IPS-11a (cell line): Measurements from ENCODE around the gene PDCD7.

Experiments
- H3K4me3 ChIP-seq: one replicate; pipeline ENCODE4 v1.5.1; 2013; ENCODE audit warnings: low read depth, low read length, control low read depth

Gene PDCD7

DNA sequence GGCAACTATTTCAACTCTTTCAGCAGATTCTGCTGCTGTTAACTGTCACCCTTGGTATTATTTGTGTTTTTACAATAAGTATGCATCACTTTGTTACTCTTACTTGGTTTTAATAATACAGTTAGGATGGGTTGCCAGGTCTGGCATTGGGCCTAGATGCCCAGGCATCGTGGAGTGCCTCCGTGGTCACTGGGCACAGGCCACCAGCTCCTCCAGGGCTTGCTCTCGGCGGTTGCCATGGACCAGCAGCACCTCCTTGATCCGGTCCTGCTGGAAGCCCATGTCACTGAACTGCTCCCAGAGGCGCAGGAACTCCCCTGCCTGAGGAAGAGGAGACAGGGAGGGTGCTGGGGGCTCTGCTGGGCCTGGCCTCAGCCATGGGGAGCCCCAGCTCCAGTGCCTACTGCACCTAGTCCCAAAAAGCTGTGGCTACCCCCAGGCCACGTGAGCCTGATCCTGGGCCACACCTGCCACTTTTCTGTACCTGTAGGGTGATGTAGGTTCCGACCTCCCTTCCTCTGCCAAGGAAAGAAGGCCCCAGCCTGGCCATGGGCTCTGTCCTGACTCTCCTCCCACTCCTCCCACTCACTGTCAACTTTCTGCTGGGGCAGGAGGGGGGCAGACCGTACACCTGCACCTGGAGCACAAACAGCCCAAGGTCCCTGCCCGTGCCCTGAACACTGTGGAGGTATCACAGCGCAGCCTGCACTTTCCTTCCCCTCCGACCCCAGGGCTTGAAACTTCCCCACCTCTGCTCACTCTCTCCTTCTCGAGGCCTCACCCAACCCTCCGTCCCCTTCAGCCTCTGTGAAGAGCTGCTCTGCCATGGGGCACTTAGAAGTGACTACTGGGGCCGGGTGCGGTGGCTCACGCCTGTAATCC, 40.5 kb downstream of the PDCD7 start:
- no peak overlapping the region for H3K4me3 ChIP-seq

- H3K4me3 ChIP-seq, result no peak overlapping the region
These were observed 41.5 kb downstream of the PDCD7 start for GRCh38 chr15:65091946-65092770.

- no peak overlapping the region for H3K4me3 ChIP-seq
These were observed 44.3 kb downstream of the PDCD7 start for GRCh38 chr15:65089206-65089824.

DNA sequence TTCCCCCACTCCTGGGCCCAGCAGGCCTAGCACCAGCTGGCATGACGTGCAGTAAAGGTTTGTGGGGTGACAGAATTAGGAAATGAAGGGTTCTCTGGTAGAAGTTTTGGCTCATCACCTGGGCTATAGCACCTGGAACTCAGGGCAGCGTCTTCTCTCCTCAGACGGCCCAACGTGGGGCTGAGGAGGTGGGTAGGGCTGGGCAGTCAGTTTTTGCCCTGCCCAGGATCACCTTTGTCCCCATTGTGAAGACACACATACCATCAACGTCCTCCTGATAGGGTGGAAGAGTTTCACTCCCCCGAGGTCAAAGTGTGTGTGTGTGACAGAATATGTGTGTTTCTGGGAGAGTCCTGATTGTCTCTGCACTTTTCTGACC, 45.0 kb downstream of the PDCD7 start:
- no peak overlapping the region for H3K4me3 ChIP-seq

DNA sequence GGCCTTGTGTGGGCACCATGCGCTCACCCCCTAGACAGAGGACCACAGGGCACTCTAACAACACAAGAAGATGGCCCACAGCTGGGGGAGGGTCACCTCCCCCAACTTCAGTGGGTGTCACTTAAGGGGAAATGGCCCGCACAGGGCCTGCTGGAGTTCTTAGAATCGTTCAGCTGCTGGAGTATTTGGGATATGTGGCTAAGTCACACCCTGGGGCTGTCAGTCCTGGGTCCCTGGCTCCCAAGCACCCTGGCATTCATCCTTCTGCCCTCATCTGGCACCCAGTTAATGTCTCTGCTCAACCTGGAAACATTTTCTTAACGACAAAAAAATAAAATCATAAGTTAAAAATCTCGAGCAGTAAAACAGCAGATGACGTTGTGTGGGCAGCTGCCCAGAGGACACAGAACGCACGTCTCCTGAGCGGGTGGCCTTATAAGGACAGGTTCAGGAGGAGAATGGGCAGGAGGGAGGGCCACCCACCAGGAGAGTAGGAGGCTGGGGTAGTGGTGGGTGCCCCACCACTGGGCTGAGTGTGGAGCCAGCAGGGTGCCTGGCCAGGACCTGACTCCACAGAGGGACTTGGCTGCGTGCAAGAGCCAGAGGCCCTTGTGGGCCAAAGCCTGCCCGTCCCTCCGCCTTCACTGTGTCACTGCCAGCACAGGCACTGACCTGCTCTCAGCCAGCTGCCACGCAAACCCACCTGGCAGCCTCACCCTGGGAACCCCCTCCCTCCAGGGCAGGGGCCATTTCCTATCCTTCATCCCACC, 45.5 kb downstream of the PDCD7 start:
- no peak overlapping the region for H3K4me3 ChIP-seq

- no peak overlapping the region for H3K4me3 ChIP-seq
These were observed 46.2 kb downstream of the PDCD7 start for GRCh38 chr15:65087411-65087810.

DNA sequence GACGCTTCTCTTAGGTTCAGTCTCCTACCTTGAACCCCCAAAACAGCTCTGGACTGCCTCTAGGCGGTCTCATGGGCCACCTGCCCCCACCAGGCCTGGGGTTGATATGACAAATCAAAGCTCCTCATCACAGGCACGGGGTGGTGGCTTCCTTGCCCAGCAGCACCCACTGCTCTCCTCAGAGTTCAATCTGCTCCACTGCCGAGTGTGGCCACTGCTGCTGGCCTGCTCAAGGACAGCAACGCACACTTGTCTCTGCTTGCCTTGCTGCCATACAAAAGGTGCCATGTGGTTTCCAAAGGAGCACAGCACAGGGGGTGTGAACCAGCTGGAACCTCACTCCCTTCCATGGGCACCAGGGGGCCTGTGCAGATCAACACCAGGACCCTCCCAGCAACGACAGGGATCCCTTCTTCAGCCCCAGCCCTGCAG, 46.9 kb downstream of the PDCD7 start:
- H3K4me3 ChIP-seq, result no peak overlapping the region

DNA sequence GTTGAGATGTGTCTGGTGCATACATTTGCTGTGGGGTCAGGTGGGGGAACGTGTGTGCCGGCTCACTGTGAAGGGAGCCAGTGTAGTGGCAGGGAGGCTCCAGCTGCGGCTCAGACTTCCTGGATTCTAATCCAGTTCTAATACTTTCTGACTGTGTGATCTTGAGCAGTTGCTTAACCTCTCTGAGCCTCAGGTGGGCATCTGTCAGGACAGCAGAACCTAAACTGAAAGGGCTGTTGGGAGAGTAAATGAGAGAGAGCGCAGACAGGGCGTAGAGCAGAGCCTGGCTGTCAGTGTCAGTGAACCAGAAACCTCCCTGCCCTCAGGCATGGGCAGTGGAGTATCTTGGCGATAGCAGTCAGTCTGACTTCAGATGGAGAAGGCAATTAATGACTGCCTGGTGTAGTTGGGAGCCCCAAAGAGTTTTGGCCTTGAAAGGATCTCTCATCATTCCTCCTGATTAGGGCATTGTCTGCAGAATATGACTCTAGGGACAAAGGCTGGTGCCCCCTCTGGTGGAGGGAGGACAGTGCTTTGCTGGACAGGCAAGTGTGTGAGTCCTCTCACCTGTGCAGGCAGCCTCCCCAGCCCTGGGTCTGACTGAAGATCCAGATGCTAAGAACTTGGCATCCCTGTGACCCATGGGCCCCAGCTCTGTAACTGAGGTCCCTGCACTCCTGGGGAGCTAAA, 47.5 kb downstream of the PDCD7 start:
- H3K4me3 ChIP-seq, result no peak overlapping the region

DNA sequence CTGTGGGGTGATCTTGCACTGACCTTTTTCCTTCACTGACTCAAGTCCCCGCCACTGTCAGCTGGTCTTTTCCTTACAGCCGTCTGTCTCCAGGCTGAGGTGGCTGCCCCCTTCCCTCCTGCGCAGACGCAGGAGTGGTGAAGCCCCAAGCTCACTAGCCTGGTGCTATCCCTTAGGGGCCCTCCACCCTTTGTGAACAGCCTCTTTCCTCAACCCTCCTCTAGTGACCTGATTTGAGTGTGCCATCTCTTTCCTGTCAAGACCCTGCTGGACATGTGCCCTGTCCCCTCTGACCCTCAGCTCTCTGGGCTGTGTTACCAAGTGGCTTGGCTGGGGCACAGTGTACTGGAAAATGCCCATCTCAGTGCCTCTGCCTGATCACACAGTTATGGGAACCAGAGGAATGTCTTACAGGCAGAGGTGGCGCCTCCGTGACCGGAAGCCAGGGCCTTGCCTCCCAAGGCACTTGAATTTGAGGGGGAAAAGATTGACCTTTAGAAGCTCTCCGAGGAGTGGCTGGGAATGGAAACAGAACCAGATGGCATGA, 48.3 kb downstream of the PDCD7 start:
- no peak overlapping the region for H3K4me3 ChIP-seq

DNA sequence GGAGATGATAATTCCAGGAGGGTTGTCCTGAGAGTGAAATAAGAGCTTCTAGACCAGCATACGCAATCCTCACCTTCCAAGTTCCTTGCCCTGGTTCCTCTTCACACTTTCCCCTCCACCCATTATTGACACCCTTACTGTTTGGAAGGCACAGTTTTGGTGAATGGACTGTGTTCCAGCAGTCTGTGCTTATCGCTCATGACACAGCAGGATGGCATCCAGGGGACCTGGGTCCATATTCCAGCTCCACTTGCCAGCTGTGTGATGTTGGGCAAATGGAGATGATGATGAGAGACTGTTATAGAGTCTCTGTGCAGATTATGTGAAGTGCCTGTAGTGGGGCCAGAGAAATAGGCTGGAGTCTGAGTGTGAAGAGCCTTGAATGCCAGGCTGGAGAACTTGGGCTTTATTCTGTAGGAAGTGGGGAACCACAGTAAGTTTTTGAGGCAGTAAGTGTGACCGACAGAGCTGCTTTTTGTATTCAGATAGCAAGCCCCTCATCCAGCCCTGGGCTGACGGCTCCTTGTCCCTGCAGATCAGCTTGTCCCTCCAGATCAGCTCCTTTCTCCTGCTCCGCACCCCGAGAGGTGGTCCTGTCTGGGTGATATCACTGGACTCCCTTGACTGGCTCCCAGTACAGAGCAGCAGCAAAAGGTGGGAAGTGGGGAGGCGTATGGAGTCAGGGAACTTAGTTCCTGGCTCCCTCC, 49.0 kb downstream of the PDCD7 start:
- no peak overlapping the region for H3K4me3 ChIP-seq

DNA sequence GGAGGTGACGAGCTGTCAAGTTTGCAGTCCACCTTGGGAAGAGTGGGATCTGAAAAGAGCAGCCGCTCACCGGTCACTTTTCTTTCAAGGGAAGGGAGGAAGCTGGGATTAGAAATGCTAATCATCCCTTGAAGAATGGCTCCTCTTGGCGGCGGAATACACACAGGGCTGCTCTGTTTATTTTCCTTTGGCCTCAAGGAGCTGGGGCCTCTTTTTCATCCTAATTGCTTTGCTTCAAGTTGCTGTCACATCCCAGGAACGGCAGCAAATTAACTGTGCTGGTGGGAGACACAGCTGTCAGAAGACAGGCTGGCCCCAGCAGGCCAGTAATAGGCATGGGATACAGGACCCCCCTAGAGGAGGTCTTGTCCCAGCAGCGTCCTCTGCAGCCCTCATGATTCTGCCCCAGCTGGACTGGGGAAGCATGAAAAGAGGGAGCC, 50.3 kb downstream of the PDCD7 start:
- no peak overlapping the region for H3K4me3 ChIP-seq

DNA sequence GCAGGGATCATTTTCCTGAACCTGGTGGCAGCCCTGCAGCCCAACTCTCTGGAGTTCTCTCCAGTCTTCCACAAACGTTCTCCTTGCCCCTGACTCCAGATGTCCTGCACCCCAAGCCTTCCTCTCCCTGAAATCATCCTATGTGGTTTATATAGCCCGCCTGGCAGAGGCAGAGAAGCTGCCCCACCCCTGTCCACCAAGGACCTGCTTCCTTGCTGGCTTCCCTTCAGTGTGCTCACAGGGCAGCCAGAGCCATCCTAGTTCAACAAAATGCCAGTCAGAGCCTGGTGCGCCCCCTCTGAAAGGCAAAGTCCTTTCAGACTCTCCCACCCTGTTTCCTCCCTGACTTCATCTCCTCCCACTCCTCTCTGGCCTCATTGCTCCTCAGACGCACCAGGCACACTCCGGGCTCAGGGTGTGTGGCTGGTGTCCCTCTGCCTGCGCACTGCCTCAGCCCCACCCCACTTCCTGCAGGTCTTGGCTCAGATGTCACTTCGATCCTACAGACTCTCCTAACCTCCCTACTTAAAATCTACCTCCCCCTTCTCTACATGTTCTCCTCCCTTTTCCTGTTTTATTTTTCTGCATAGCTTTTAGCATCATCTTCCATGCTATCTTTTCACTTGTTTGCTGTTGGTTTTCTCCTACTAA, 51.2 kb downstream of the PDCD7 start:
- no peak overlapping the region for H3K4me3 ChIP-seq

GRCh38 chr15:65081758-65082157, 51.9 kb downstream of the PDCD7 start:
- no peak overlapping the region for H3K4me3 ChIP-seq

DNA sequence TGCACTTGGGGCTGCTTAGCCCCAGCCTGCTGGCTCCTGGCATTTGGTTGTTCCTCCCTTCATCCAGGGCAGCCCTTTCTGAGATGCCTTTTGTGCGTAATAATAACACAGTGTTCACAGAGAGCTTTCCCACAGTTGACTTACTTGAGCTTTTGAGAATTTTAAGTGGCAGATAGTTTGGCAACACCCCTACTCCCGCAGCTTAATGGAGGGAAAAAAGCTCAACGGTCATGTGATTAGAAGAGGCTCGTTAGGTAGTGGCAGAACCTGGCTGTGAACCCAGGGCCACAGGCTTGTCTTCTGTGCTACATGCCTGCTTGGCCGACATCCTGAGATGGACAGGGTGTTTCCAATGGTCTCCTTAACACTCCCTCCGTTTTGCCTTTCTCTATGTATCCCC, 52.3 kb downstream of the PDCD7 start:
- H3K4me3 ChIP-seq, result no peak overlapping the region

DNA sequence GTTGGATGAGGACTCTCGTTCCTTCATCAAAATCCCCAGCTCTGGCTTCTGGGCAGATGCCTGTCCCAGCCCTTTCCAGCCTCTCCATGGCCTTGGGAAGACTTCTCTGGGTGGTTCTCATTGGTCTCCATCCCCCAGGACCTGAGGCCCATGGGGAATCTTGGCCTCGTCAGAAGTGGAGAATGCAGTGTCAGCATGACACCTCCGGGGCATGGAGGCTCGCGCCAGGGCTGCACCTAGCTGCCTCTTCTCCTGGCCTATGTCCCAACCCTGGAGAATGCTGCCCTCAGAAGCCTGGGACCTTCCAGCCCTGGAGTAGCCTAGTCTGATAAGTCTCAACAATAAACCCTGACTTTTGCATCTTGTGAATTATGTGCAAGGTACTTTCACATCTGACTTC, 54.0 kb downstream of the PDCD7 start:
- no peak overlapping the region for H3K4me3 ChIP-seq

DNA sequence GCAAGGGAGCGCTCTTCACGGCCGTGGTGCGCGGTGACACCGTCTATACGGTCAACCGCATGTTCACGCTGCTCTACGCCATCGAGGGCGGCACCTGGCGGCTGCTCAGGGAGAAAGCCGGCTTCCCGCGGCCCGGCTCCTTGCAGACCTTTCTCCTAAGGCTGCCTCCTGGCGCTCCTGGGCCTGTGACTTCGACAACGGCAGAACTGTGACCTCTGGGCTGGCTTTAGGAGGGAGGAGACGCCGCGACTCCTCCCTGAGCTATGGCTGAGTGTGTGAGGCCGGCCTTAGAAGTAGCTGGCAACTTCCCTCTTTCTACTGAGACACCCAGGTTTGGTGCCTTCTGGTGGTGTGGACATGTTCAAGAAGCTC, 55.6 kb downstream of the PDCD7 start:
- H3K4me3 ChIP-seq, result no peak overlapping the region

- H3K4me3 ChIP-seq, result no peak overlapping the region
These were observed 56.2 kb downstream of the PDCD7 start for GRCh38 chr15:65077291-65077980.
